ENCODE measurements around the gene OR6N2.

OR6N2 gene

DNA sequence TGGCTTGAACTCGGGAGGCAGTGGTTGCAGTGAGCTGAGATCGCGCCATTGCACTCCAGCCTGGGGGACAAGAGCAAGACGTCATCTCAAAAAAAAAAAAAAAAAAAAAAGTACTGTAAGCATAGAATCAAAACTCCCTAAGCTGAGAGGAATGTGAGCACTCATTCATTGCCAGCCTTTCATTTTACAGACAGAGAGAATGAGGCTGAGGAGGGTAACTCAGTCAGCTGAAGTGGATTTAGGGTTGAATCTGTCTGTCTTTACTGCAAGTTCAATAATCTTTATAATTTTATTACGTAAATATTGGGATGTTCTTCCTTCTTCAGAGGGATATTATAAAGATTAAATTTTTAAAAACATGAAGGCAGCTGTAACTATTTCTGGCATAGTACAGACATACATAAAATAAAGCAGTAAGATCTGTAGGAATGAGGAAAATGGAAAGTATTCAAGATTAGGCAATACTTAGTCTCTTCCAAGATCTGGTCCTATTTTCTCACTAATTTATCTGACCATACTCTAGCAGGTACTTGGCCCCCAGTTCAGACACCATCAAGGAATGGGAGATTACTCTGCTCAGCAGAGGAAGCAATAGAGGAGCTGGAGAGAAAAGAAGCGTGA, 26.0 kb upstream of the OR6N2 start:
- in situ Hi-C loops (cut with MboI; ENCODE audit: low pct_unique_long_range_greater_than_20kb, low sequenced_read_pairs, unreplicated experiment), result no loop called here
- TF ChIP-seq, protein P1, sequence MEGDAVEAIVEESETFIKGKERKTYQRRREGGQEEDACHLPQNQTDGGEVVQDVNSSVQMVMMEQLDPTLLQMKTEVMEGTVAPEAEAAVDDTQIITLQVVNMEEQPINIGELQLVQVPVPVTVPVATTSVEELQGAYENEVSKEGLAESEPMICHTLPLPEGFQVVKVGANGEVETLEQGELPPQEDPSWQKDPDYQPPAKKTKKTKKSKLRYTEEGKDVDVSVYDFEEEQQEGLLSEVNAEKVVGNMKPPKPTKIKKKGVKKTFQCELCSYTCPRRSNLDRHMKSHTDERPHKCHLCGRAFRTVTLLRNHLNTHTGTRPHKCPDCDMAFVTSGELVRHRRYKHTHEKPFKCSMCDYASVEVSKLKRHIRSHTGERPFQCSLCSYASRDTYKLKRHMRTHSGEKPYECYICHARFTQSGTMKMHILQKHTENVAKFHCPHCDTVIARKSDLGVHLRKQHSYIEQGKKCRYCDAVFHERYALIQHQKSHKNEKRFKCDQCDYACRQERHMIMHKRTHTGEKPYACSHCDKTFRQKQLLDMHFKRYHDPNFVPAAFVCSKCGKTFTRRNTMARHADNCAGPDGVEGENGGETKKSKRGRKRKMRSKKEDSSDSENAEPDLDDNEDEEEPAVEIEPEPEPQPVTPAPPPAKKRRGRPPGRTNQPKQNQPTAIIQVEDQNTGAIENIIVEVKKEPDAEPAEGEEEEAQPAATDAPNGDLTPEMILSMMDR (IDR thresholded peaks at IDR 0.05; ENCODE audit: extremely low read depth, insufficient read depth, missing control alignments), result no peak
- DNase-seq (ENCODE audit: low spot score), result no peak

DNA sequence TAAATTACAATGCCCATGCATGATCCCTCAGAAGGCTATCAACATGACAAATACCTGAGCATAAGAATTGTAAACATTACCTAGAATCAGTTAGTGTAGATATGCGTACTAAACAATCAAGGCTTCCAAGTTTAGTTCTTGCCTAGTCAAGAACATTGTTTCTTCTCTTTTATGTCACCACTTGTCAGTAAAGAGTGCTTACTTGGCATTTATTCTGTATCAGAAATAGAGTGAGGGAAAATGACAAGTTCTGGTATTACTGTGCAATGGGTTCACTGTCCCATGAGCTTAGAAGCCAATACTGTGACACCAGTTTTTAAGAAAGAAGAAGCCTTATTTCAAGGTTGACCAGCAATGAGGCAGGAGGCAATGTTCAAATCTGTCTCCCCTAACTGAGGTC, 22.7 kb upstream of the OR6N2 start:
- TF ChIP-seq, protein P1 (IDR thresholded peaks at IDR 0.05; ENCODE audit: extremely low read depth, insufficient read depth, missing control alignments), result no peak
- no peak for DNase-seq (ENCODE audit: low spot score)
- in situ Hi-C loops (cut with MboI; ENCODE audit: low pct_unique_long_range_greater_than_20kb, low sequenced_read_pairs, unreplicated experiment), result no loop called here

DNA sequence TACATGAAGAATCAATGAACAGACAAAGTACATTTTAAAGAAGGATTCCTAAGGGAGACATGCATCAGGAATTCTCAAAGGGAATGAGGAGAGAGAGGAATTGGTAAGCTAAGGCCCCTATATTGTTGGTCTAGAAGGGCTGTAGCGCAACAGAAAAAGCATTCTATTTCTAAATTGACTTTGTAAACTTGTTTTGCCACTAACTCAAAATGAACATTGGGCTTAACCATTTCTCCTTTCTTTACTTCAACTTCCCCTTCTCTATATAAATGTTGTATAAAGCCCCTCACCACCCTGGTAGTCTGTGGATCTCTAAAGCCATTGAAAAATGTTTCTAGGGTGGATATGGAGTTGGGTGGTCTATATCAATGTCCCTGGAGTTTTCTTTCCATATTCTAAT, 20.4 kb upstream of the OR6N2 start:
- TF ChIP-seq, protein P1 (IDR thresholded peaks at IDR 0.05; ENCODE audit: extremely low read depth, insufficient read depth, missing control alignments), result no peak
- no peak for DNase-seq (ENCODE audit: low spot score)
- in situ Hi-C loops (cut with MboI; ENCODE audit: low pct_unique_long_range_greater_than_20kb, low sequenced_read_pairs, unreplicated experiment), result no loop called here

DNA sequence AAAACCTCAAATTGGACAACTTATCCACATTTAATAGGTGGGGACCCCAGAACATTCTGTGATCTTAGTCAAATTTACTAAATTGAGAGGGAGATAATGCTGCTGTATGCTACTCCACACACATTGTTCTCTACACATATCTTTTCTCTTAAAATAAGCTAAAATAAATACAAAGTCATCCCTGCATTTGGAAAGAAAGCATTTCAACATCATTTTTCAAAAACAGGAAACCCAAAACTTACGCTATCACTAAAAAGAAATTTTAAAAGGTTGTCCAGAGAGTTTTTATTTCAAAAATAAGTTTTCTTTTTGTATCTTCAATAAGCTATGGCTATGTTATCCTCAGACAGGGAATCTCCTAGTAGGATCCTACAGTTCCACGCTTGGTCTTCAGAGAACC, 19.5 kb upstream of the OR6N2 start:
- in situ Hi-C loops (cut with MboI; ENCODE audit: low pct_unique_long_range_greater_than_20kb, low sequenced_read_pairs, unreplicated experiment), result no loop called here
- DNase-seq (ENCODE audit: low spot score), result no peak
- TF ChIP-seq, protein P1 (IDR thresholded peaks at IDR 0.05; ENCODE audit: extremely low read depth, insufficient read depth, missing control alignments), result no peak

DNA sequence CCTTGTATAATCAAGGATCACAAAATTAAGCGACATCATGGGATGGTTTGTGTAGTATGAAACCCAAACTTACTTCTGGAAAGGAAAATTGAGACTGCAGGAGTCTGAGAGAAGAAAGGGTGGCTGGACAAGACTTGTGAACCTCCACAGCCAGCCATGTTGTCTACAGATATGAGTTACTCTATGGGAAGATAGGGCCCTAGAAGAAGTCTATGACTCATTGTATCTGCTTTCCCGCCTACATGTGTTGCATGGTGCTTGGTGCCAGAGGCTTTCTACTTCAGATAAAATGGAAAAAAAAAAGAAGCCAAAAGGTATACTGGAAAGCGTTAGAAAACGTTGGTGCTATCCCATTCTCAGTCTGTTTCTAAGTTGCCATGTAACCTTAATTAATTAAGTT, 18.7 kb upstream of the OR6N2 start:
- TF ChIP-seq, protein P1 (IDR thresholded peaks at IDR 0.05; ENCODE audit: extremely low read depth, insufficient read depth, missing control alignments), result no peak
- DNase-seq (ENCODE audit: low spot score), result no peak
- in situ Hi-C loops (cut with MboI; ENCODE audit: low pct_unique_long_range_greater_than_20kb, low sequenced_read_pairs, unreplicated experiment), result loop anchor here (10.0 kb wide), 1 partner anchor 195 kb away; no protein-coding TSS in a partner anchor

DNA sequence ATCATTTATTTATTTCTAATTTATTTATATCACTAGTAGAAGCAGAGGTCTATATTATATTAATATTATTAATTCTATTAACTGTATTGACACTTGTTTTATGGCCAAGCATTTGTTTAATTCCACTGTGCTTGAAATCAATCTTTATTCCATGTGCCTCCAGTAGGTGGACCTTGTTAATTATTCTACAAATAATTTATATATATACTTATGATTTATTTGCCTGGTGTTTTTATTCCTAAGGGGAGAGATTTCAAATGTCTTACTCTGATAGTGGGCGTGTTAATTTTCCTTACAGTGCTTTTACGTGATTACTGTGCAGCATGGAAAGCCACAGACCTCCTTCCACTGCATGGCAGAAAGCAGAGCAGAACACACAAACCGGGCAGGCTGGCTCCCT, 17.5 kb upstream of the OR6N2 start:
- TF ChIP-seq, protein P1 (IDR thresholded peaks at IDR 0.05; ENCODE audit: extremely low read depth, insufficient read depth, missing control alignments), result no peak
- no peak for DNase-seq (ENCODE audit: low spot score)
- in situ Hi-C loops (cut with MboI; ENCODE audit: low pct_unique_long_range_greater_than_20kb, low sequenced_read_pairs, unreplicated experiment), result loop anchor here (10.0 kb wide), 1 partner anchor 196 kb away; no protein-coding TSS in a partner anchor

Measured in GM13977 (cell line).